Measurements from ENCODE around the gene CHN2. TPM values are rescaled to one million over a fixed set of nuclear protein-coding genes. Genes with fewer than 3 reads are reported as not detected.

CHN2 gene
- total RNA-seq, 1 experiment from 2014 or later, result 2.1 TPM

DNA sequence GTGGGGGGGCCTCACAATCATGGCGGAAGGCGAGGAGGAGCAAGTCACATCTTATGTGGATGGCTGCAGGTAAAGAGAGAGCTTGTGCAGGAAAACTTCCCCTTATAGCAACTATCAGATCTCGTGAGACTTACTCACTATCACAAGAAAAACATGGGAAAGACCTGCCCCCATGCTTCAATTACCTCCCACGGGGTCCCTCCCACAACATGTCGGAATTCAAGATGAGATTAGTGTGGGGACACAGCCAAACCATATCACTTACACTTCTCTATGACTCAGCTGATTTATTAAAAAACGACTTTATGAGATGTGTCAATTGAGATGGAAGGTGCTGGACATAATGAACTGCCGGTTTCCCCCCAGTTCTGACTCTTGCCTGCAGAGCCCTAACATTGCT lies 23.8 kb upstream of the CHN2 start:
- no peaks in the 10 kb centered on the region for H3K9me3 ChIP-seq (ENCODE audit: control insufficient read depth in 1 of 2, insufficient read depth in 1 of 2, low read depth in 1 of 2, low read length in 2 of 2)
- ChIA-PET RAD21 (ENCODE audit: low non-redundant PET in 1 of 2, low total read pairs in 2 of 2, uncharacterized antibody in 2 of 2, unreplicated experiment in 2 of 2) (no interaction called here), CTCF (no interaction called here), POLR2A (no interaction called here)
- intact Hi-C loops (cut with micrococcal nuclease), result no loop called here
- H3K27me3 ChIP-seq (ENCODE audit: insufficient read depth, low read length), result no peaks in the 10 kb centered on the region
- no peaks in the 10 kb centered on the region for H4K20me1 ChIP-seq (ENCODE audit: insufficient read depth)
- BruUV-seq (replicated peaks), result no TSS peak
- H3K9ac ChIP-seq (ENCODE audit: low read length), result no peak overlapping the region
- no peaks in the 10 kb centered on the region for H3K4me1 ChIP-seq (ENCODE audit: control insufficient read depth in 1 of 2, insufficient read depth in 2 of 2, low read length in 2 of 2)
- H3K79me2 ChIP-seq (ENCODE audit: insufficient read depth, low read length), result no peaks in the 10 kb centered on the region
- no peaks in the 10 kb centered on the region for H3K9me2 ChIP-seq (ENCODE audit: insufficient read depth)
- no peak overlapping the region for H3K4me2 ChIP-seq (ENCODE audit: low read length)
- no peak overlapping the region for H2AFZ ChIP-seq (ENCODE audit: low read depth, low read length, poor library complexity, severe bottlenecking)
- H3K36me3 ChIP-seq (ENCODE audit: control insufficient read depth in 1 of 2, insufficient read depth in 2 of 2, low read length in 2 of 2), result no peaks in the 10 kb centered on the region
- TF ChIP-seq, protein P1, sequence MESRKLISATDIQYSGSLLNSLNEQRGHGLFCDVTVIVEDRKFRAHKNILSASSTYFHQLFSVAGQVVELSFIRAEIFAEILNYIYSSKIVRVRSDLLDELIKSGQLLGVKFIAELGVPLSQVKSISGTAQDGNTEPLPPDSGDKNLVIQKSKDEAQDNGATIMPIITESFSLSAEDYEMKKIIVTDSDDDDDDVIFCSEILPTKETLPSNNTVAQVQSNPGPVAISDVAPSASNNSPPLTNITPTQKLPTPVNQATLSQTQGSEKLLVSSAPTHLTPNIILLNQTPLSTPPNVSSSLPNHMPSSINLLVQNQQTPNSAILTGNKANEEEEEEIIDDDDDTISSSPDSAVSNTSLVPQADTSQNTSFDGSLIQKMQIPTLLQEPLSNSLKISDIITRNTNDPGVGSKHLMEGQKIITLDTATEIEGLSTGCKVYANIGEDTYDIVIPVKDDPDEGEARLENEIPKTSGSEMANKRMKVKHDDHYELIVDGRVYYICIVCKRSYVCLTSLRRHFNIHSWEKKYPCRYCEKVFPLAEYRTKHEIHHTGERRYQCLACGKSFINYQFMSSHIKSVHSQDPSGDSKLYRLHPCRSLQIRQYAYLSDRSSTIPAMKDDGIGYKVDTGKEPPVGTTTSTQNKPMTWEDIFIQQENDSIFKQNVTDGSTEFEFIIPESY (IDR thresholded peaks at IDR 0.05; ENCODE audit: extremely low read depth, insufficient replicate concordance, low read length), result no peak
- TF ChIP-seq POLR2A (IDR thresholded peaks at IDR 0.05; ENCODE audit: borderline replicate concordance, extremely low read depth, insufficient read depth, insufficient read length) (no peak), EZH2 (IDR thresholded peaks at IDR 0.05) (no peak), REST (IDR thresholded peaks at IDR 0.05; ENCODE audit: low read depth) (no peak), SRF (IDR thresholded peaks at IDR 0.05; ENCODE audit: low read depth) (no peak), JUND (IDR thresholded peaks at IDR 0.05) (no peak), YY1 (IDR thresholded peaks at IDR 0.05; ENCODE audit: extremely low read depth, insufficient replicate concordance, low read depth, low read length) (no peak), ZNF274 (IDR thresholded peaks at IDR 0.05; ENCODE audit: low read depth, low read length) (no peak), ELF1 (IDR thresholded peaks at IDR 0.05; ENCODE audit: borderline replicate concordance, low read depth) (no peak), EGR1 (IDR thresholded peaks at IDR 0.05; ENCODE audit: low read depth) (no peak), TCF7L2 (IDR thresholded peaks at IDR 0.05; ENCODE audit: borderline replicate concordance, extremely low read depth, insufficient read depth, insufficient read length) (no peak)
- TF ChIP-seq, protein P2, sequence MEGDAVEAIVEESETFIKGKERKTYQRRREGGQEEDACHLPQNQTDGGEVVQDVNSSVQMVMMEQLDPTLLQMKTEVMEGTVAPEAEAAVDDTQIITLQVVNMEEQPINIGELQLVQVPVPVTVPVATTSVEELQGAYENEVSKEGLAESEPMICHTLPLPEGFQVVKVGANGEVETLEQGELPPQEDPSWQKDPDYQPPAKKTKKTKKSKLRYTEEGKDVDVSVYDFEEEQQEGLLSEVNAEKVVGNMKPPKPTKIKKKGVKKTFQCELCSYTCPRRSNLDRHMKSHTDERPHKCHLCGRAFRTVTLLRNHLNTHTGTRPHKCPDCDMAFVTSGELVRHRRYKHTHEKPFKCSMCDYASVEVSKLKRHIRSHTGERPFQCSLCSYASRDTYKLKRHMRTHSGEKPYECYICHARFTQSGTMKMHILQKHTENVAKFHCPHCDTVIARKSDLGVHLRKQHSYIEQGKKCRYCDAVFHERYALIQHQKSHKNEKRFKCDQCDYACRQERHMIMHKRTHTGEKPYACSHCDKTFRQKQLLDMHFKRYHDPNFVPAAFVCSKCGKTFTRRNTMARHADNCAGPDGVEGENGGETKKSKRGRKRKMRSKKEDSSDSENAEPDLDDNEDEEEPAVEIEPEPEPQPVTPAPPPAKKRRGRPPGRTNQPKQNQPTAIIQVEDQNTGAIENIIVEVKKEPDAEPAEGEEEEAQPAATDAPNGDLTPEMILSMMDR (IDR thresholded peaks at IDR 0.05 in 2 of 3, conservative IDR thresholded peaks at IDR 0.05 in 1 of 3; ENCODE audit: borderline replicate concordance in 1 of 3, insufficient read depth in 1 of 3, low read depth in 2 of 3, low read length in 2 of 3), result no peak
- no peak for ATAC-seq
- no peak overlapping the region for H3K27ac ChIP-seq (ENCODE audit: low read depth, low read length)
- no peak for DNase-seq (ENCODE audit: low read depth, low spot score)
- no peak overlapping the region for H3K4me3 ChIP-seq (replicated peaks in 1 of 2; ENCODE audit: low read depth in 1 of 2, low read length in 2 of 2)

Data from HCT116 (cell line).